Measurements from ENCODE around the gene PTGIS. TPM values are rescaled to one million over a fixed set of nuclear protein-coding genes. Genes with fewer than 3 reads are reported as not detected.

The PTGIS gene
- polyA plus RNA-seq, 2 of the 4 experiments (the other 2 are of a cell fraction), result 0.03 to 0.04 TPM

GRCh38 chr20:49519777-49520359 is 48.1 kb downstream of the PTGIS start:
- ATAC-seq, result peak; percentile 75 to 79; a peak in 4 of 6 replicates
- 82% methylated on average over 5 of the region's 5 CpGs for WGBS (ENCODE audit: missing lambda C conversion rate)

GRCh38 chr20:49519212-49519712 is 48.7 kb downstream of the PTGIS start:
- Histone ChIP-seq H3K4me1 (peaks cover 7% of the 10 kb centered on the region; the same call in 1 of the 3 replicates), H3K4me3 (no peak overlapping the region), H3K27ac (no peak overlapping the region), H3K9me3 (no peaks in the 10 kb centered on the region), H3K4me2 (no peak overlapping the region)
- DNase-seq (ENCODE audit: low read depth in 1 of 2, low spot score in 1 of 2) (no peak), ATAC-seq (no peak), FAIRE-seq (no peak)
- ChIA-PET CTCF (interaction anchor here (1.1 to 6.8 kb wide), 5 partner anchors 12 to 196 kb away, joined by 3 to 47 read pairs (median 3); no protein-coding TSS in a partner anchor), POLR2A (no interaction called here)
- no peak for TF ChIP-seq RCOR1 (IDR thresholded peaks at IDR 0.05; ENCODE audit: low read depth, low read length)
- TF ChIP-seq ZNF302 (CRISPR knock-in tag; IDR thresholded peaks at IDR 0.05), result no peak
- TF ChIP-seq SMC3 (IDR thresholded peaks at IDR 0.05), result no peak
- no peak for TF ChIP-seq FOSL2 (IDR thresholded peaks at IDR 0.05)
- no peak for TF ChIP-seq FOSL2 (CRISPR knock-in tag; IDR thresholded peaks at IDR 0.05)
- no peak for TF ChIP-seq CTCF (IDR thresholded peaks at IDR 0.05)
- TF ChIP-seq HDAC2 (IDR thresholded peaks at IDR 0.05), result no peak
- TF ChIP-seq KDM5A (IDR thresholded peaks at IDR 0.05), result no peak
- no peak for TF ChIP-seq HES2 (IDR thresholded peaks at IDR 0.05)
- no peak for TF ChIP-seq TFCP2L1 (CRISPR knock-in tag; IDR thresholded peaks at IDR 0.05)
- no peak for TF ChIP-seq MAFK (IDR thresholded peaks at IDR 0.05; ENCODE audit: partially characterized antibody)
- no peak for TF ChIP-seq ELK1 (IDR thresholded peaks at IDR 0.05; ENCODE audit: low read depth, low read length)
- no peak for TF ChIP-seq MYC (IDR thresholded peaks at IDR 0.05; ENCODE audit: borderline replicate concordance, low read length)
- 62% methylated on average over 4 of the region's 4 CpGs for WGBS (ENCODE audit: missing lambda C conversion rate)

More at GRCh38 chr20:49519777-49520359, 48.1 kb downstream of the PTGIS start:
- peaks cover 7% of the 10 kb centered on the region; the same call in 1 of the 3 replicates for H3K4me1 ChIP-seq
- H3K9me3 ChIP-seq, result no peaks in the 10 kb centered on the region
- no peak for DNase-seq (ENCODE audit: low read depth in 1 of 2, low spot score in 1 of 2)
- CTCF ChIA-PET, result interaction anchor here (1.1 to 6.8 kb wide), 6 partner anchors 13 to 196 kb away, joined by 3 to 47 read pairs (median 5); no protein-coding TSS in a partner anchor
- TF ChIP-seq EHMT2 (IDR thresholded peaks at IDR 0.05; ENCODE audit: low read depth) (no peak), PBX3 (IDR thresholded peaks at IDR 0.05) (no peak), FOSL2 (IDR thresholded peaks at IDR 0.05) (no peak), FOSL2 (CRISPR knock-in tag; IDR thresholded peaks at IDR 0.05) (no peak), CHD2 (IDR thresholded peaks at IDR 0.05; ENCODE audit: low read length, partially characterized antibody) (no peak), TFCP2L1 (CRISPR knock-in tag; IDR thresholded peaks at IDR 0.05) (no peak), ZFP36 (IDR thresholded peaks at IDR 0.05; ENCODE audit: borderline replicate concordance, partially characterized antibody) (no peak), USF2 (IDR thresholded peaks at IDR 0.05) (no peak)
- POLR2A ChIA-PET, result no interaction called here
- no peak overlapping the region for H3K4me3 ChIP-seq
- no peak overlapping the region for H3K4me2 ChIP-seq
- FAIRE-seq, result no peak
- H3K27ac ChIP-seq, result no peak overlapping the region
